Measurements from ENCODE around the gene IL27RA.
A peak's percentile ranks its signal among the peaks of the same experiment; 100 is the strongest.

IL27RA gene

DNA sequence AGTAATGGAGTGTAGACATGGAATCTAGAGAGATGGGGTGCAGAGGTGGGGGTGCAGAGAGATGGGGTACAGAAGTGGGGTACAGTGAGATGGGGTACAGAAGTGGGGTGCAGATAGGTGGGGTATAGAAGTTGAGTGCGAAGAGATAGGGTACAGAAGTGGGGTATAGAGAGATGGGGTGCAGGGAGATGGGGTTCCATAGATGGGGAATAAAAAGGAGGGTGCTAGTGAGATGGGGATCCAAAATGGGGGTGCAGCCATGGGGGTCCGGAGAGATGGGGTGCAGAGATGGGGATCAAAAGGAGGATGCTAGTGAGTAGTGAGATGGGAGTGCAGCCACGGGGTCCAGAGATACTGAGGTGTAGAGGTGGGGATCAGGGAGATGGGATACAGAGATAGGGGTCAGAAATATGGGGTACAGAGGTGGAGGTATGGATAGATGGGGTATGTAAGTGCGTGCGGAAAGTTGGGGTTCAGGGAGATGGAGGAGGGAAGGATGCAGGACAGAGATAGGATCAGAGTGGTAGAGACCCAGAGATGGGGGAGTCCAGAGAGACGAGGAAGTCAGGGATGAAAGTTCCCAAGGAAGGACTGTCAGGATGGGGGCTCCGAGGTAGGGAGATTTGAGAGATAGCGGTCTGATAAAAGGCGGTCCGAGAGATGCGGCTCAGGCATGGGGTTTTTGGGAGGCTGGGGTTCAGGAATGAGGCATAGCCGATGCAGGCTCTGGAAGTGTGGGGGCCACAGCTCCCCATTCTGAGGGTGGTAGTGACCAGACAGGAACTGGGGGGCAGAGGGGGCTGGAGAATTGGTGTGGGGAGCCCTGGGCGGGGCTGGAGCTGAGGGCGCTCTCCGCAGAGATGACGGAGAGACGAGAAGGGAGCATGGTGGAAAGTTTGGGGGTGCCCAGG is 26.9 kb downstream of the IL27RA start (continued):
- TF ChIP-seq, protein P1, sequence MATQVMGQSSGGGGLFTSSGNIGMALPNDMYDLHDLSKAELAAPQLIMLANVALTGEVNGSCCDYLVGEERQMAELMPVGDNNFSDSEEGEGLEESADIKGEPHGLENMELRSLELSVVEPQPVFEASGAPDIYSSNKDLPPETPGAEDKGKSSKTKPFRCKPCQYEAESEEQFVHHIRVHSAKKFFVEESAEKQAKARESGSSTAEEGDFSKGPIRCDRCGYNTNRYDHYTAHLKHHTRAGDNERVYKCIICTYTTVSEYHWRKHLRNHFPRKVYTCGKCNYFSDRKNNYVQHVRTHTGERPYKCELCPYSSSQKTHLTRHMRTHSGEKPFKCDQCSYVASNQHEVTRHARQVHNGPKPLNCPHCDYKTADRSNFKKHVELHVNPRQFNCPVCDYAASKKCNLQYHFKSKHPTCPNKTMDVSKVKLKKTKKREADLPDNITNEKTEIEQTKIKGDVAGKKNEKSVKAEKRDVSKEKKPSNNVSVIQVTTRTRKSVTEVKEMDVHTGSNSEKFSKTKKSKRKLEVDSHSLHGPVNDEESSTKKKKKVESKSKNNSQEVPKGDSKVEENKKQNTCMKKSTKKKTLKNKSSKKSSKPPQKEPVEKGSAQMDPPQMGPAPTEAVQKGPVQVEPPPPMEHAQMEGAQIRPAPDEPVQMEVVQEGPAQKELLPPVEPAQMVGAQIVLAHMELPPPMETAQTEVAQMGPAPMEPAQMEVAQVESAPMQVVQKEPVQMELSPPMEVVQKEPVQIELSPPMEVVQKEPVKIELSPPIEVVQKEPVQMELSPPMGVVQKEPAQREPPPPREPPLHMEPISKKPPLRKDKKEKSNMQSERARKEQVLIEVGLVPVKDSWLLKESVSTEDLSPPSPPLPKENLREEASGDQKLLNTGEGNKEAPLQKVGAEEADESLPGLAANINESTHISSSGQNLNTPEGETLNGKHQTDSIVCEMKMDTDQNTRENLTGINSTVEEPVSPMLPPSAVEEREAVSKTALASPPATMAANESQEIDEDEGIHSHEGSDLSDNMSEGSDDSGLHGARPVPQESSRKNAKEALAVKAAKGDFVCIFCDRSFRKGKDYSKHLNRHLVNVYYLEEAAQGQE (tag by site-specific recombination; IDR thresholded peaks at IDR 0.05): no peak
- no peak for TF ChIP-seq ZNF292 (tag by site-specific recombination; IDR thresholded peaks at IDR 0.05; ENCODE audit: borderline replicate concordance, low read depth)
- no peak for TF ChIP-seq ZNF777 (tag by site-specific recombination; IDR thresholded peaks at IDR 0.05; ENCODE audit: borderline replicate concordance)
- TF ChIP-seq ZNF324 (tag by site-specific recombination; IDR thresholded peaks at IDR 0.05): no peak
- no peak for TF ChIP-seq ZSCAN30 (tag by site-specific recombination; IDR thresholded peaks at IDR 0.05)
- no peak for TF ChIP-seq ZNF302 (tag by site-specific recombination; IDR thresholded peaks at IDR 0.05; ENCODE audit: low read depth)
- no peak for TF ChIP-seq ZFP41 (tag by site-specific recombination; IDR thresholded peaks at IDR 0.05; ENCODE audit: borderline replicate concordance)
- TF ChIP-seq, protein P2, sequence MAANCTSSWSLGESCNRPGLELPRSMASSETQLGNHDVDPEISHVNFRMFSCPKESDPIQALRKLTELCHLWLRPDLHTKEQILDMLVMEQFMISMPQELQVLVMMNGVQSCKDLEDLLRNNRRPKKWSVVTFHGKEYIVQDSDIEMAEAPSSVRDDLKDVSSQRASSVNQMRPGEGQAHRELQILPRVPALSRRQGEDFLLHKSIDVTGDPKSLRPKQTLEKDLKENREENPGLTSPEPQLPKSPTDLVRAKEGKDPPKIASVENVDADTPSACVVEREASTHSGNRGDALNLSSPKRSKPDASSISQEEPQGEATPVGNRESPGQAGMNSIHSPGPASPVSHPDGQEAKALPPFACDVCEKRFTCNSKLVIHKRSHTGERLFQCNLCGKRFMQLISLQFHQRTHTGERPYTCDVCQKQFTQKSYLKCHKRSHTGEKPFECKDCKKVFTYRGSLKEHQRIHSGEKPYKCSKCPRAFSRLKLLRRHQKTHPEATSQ (tag by site-specific recombination; IDR thresholded peaks at IDR 0.05): no peak
- TF ChIP-seq ZNF391 (tag by site-specific recombination; IDR thresholded peaks at IDR 0.05; ENCODE audit: borderline replicate concordance, low read depth): no peak
- TF ChIP-seq, protein P3, sequence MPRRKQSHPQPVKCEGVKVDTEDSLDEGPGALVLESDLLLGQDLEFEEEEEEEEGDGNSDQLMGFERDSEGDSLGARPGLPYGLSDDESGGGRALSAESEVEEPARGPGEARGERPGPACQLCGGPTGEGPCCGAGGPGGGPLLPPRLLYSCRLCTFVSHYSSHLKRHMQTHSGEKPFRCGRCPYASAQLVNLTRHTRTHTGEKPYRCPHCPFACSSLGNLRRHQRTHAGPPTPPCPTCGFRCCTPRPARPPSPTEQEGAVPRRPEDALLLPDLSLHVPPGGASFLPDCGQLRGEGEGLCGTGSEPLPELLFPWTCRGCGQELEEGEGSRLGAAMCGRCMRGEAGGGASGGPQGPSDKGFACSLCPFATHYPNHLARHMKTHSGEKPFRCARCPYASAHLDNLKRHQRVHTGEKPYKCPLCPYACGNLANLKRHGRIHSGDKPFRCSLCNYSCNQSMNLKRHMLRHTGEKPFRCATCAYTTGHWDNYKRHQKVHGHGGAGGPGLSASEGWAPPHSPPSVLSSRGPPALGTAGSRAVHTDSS (tag by site-specific recombination; IDR thresholded peaks at IDR 0.05): no peak
- no peak for TF ChIP-seq ZSCAN23 (tag by site-specific recombination; IDR thresholded peaks at IDR 0.05)
- TF ChIP-seq ZNF184 (tag by site-specific recombination; IDR thresholded peaks at IDR 0.05): no peak
- no peak for TF ChIP-seq ZNF837 (tag by site-specific recombination; IDR thresholded peaks at IDR 0.05)
- no peak for TF ChIP-seq ZSCAN16 (tag by site-specific recombination; IDR thresholded peaks at IDR 0.05)
- 0 out of 2 replicates have a peak, but pooled peaks have one; percentile 10 for TF ChIP-seq ZNF155 (tag by site-specific recombination; IDR thresholded peaks at IDR 0.05)
- TF ChIP-seq, protein P4, sequence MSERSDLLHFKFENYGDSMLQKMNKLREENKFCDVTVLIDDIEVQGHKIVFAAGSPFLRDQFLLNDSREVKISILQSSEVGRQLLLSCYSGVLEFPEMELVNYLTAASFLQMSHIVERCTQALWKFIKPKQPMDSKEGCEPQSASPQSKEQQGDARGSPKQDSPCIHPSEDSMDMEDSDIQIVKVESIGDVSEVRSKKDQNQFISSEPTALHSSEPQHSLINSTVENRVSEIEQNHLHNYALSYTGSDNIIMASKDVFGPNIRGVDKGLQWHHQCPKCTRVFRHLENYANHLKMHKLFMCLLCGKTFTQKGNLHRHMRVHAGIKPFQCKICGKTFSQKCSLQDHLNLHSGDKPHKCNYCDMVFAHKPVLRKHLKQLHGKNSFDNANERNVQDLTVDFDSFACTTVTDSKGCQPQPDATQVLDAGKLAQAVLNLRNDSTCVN (tag by site-specific recombination; optimal IDR thresholded peaks at IDR 0.05): no peak
- TF ChIP-seq KLF7 (tag by site-specific recombination; IDR thresholded peaks at IDR 0.05; ENCODE audit: borderline replicate concordance): no peak
- no peak for TF ChIP-seq GFI1B (tag by site-specific recombination; IDR thresholded peaks at IDR 0.05)
- no peak for TF ChIP-seq ZNF423 (tag by site-specific recombination; IDR thresholded peaks at IDR 0.05)
- no peak for TF ChIP-seq ZNF664 (tag by site-specific recombination; IDR thresholded peaks at IDR 0.05)
- TF ChIP-seq, protein P5, sequence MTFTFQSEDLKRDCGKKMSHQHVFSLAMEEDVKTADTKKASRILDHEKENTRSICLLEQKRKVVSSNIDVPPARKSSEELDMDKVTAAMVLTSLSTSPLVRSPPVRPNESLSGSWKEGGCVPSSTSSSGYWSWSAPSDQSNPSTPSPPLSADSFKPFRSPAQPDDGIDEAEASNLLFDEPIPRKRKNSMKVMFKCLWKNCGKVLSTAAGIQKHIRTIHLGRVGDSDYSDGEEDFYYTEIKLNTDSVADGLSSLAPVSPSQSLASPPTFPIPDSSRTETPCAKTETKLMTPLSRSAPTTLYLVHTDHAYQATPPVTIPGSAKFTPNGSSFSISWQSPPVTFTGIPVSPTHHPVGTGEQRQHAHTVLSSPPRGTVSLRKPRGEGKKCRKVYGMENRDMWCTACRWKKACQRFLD (tag by site-specific recombination; IDR thresholded peaks at IDR 0.05): no peak
- TF ChIP-seq TCF7L2 (IDR thresholded peaks at IDR 0.05; ENCODE audit: borderline replicate concordance, low read depth, low read length): no peak
- TF ChIP-seq, protein P6, sequence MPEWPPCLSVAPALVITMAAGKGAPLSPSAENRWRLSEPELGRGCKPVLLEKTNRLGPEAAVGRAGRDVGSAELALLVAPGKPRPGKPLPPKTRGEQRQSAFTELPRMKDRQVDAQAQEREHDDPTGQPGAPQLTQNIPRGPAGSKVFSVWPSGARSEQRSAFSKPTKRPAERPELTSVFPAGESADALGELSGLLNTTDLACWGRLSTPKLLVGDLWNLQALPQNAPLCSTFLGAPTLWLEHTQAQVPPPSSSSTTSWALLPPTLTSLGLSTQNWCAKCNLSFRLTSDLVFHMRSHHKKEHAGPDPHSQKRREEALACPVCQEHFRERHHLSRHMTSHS (tag by site-specific recombination; IDR thresholded peaks at IDR 0.05): no peak
- no peak for TF ChIP-seq GLIS2 (tag by site-specific recombination; IDR thresholded peaks at IDR 0.05)
- no peak for TF ChIP-seq ZNF274 (IDR thresholded peaks at IDR 0.05; ENCODE audit: low read length)
- TF ChIP-seq ZNF274 (tag by site-specific recombination; IDR thresholded peaks at IDR 0.05; ENCODE audit: borderline replicate concordance): no peak
- no peak for TF ChIP-seq ZNF621 (tag by site-specific recombination; IDR thresholded peaks at IDR 0.05)
- TF ChIP-seq SP2 (tag by site-specific recombination; IDR thresholded peaks at IDR 0.05): no peak
- TF ChIP-seq ZNF776 (tag by site-specific recombination; IDR thresholded peaks at IDR 0.05; ENCODE audit: borderline replicate concordance): no peak
- TF ChIP-seq ZNF785 (tag by site-specific recombination; IDR thresholded peaks at IDR 0.05): no peak
- no peak for TF ChIP-seq ZNF221 (tag by site-specific recombination; IDR thresholded peaks at IDR 0.05; ENCODE audit: borderline replicate concordance)

Data from HEK293 (cell line).